ENCODE data around the gene ADNP. TPM values are rescaled to one million over a fixed set of nuclear protein-coding genes. Genes with fewer than 3 reads are reported as not detected.

ADNP gene
- polyA plus RNA-seq, 1 donor from 2014 or later: 78.5 TPM

GRCh38 chr20:50959543-50960126 is 28.4 kb upstream of the ADNP start:
- TF ChIP-seq MXI1 (conservative IDR thresholded peaks at IDR 0.05; ENCODE audit: poor library complexity, severe bottlenecking) (no peak), SMC3 (conservative IDR thresholded peaks at IDR 0.05; ENCODE audit: poor library complexity) (no peak), REST (IDR thresholded peaks at IDR 0.05; ENCODE audit: borderline replicate concordance) (no peak), EP300 (conservative IDR thresholded peaks at IDR 0.05; ENCODE audit: poor library complexity, severe bottlenecking) (no peak), EZH2 (IDR thresholded peaks at IDR 0.05; ENCODE audit: borderline replicate concordance, insufficient read depth, low read length, poor library complexity, severe bottlenecking) (no peak), POLR2AphosphoS5 (IDR thresholded peaks at IDR 0.05) (no peak), CTCF (IDR thresholded peaks at IDR 0.05; ENCODE audit: poor library complexity, severe bottlenecking) (no peak), TAF1 (IDR thresholded peaks at IDR 0.05; ENCODE audit: low read depth) (no peak)
- Histone ChIP-seq H3K27me3 (ENCODE audit: insufficient read depth, low read depth, low read length) (no peaks in the 10 kb centered on the region), H3K9ac (ENCODE audit: low read length) (peak overlapping the region; percentile 84), H2AFZ (ENCODE audit: low read depth, low read length) (no peak overlapping the region), H3K4me2 (ENCODE audit: low read length) (peak overlapping the region; percentile 79), H3K9me3 (ENCODE audit: low read length) (no peaks in the 10 kb centered on the region), H3K27ac (ENCODE audit: low read length) (peak overlapping the region; percentile 83), H4K20me1 (ENCODE audit: insufficient read depth) (no peaks in the 10 kb centered on the region), H3F3A (ENCODE audit: insufficient read depth, low read length, poor library complexity, severe bottlenecking) (no peaks in the 10 kb centered on the region), H3K9me2 (ENCODE audit: insufficient read depth, low read length) (no peaks in the 10 kb centered on the region), H3K36me3 (ENCODE audit: insufficient read depth, low read length) (no peaks in the 10 kb centered on the region), H3K79me2 (replicated peaks; ENCODE audit: insufficient read depth, low read length) (peaks cover 53% of the 10 kb centered on the region), H3K4me3 (ENCODE audit: low read length) (peak overlapping the region; percentile 84)

- Histone ChIP-seq H3F3A (ENCODE audit: insufficient read depth, low read length, poor library complexity, severe bottlenecking) (no peaks in the 10 kb centered on the region), H3K9ac (ENCODE audit: low read length) (peak within 1 kb of the TSS; percentile 84), H2AFZ (ENCODE audit: low read depth, low read length) (peak within 1 kb of the TSS; percentile 81), H3K4me3 (ENCODE audit: low read length) (peak within 1 kb of the TSS; percentile 84), H3K9me3 (ENCODE audit: low read length) (no peaks in the 10 kb centered on the region), H4K20me1 (ENCODE audit: insufficient read depth) (no peaks in the 10 kb centered on the region), H3K36me3 (ENCODE audit: insufficient read depth, low read length) (no peaks in the 10 kb centered on the region), H3K4me2 (ENCODE audit: low read length) (peak within 1 kb of the TSS; percentile 79), H3K27ac (ENCODE audit: low read length) (peak within 1 kb of the TSS; percentile 83), H3K79me2 (replicated peaks; ENCODE audit: insufficient read depth, low read length) (peaks cover 60% of the 10 kb centered on the region), H3K27me3 (ENCODE audit: insufficient read depth, low read depth, low read length) (no peaks in the 10 kb centered on the region), H3K9me2 (ENCODE audit: insufficient read depth, low read length) (no peaks in the 10 kb centered on the region)
- peak; percentile 6 for TF ChIP-seq RAD21 (conservative IDR thresholded peaks at IDR 0.05)
- TF ChIP-seq CTCF (IDR thresholded peaks at IDR 0.05; ENCODE audit: poor library complexity, severe bottlenecking): no peak
- TF ChIP-seq REST (IDR thresholded peaks at IDR 0.05; ENCODE audit: borderline replicate concordance): no peak
- TF ChIP-seq TAF1 (IDR thresholded peaks at IDR 0.05; ENCODE audit: low read depth): no peak
- peak; percentile 91 for TF ChIP-seq MXI1 (conservative IDR thresholded peaks at IDR 0.05; ENCODE audit: poor library complexity, severe bottlenecking)
- TF ChIP-seq SMC3 (conservative IDR thresholded peaks at IDR 0.05; ENCODE audit: poor library complexity): no peak
- TF ChIP-seq POLR2AphosphoS5 (IDR thresholded peaks at IDR 0.05): peak; percentile 60
- no peak for TF ChIP-seq EP300 (conservative IDR thresholded peaks at IDR 0.05; ENCODE audit: poor library complexity, severe bottlenecking)
- TF ChIP-seq EZH2 (IDR thresholded peaks at IDR 0.05; ENCODE audit: borderline replicate concordance, insufficient read depth, low read length, poor library complexity, severe bottlenecking): no peak
Measured at GRCh38 chr20:50958615-50959542, 27.6 kb upstream of the ADNP start, which contains the start of gene MOCS3. MOCS3 (plus strand) TSS chr20:50958818; CDS start chr20:50958843, 25 bp downstream.

All from neural cell (in vitro differentiated cells).